GM12875 (cell line): Measurements from ENCODE around the gene ANXA2.

Source experiments
- H3K4me3 ChIP-seq: one replicate; pipeline ENCODE4 v1.5.1; 2011; ENCODE audit warnings: low read depth, low read length, control low read depth
- TF ChIP-seq, protein P1 (sequence below): IDR thresholded peaks from 2 replicates; pipeline ENCODE4 v1.5.1; 2011; ENCODE audit warnings: low read depth, mild to moderate bottlenecking, control low read depth, inconsistent platforms, low read length, moderate library complexity, borderline replicate concordance; ENCODE audit not compliant: insufficient read depth

ANXA2 gene

DNA sequence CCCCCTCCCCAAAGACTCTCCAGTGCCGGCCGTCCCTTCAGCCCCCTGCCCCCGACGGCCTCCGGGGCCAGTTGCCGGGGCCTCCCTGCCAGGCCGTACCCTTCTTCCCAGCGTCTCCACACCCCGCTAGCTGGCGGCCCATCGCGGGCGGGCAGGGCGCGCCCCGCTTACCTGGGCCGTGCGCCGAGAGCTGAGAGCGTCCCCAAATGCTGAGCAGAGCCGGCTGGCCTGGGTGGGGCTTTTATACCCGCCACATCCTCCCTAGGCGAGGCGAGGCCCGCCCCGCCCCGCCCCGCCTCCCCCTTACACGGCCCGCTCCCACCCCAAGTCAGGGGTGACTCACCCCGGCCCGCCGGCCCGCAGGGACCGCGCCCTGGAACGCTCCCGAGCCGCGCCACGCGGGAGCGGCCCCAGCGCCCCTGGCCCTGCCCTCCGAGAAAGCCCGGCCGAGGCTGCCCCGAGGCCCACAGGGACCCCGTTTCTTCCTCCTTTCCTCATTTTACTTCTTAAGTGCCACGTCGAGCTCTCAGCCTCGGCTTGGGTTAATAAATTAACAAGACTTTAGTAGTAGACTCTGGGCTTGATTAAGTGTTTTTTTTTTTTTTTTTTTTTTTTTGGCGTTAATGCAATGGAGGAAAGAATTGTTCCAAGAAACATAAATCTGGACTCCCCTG lies at the start of gene ANXA2:
TSS of gene ANXA2 (minus strand) at position 215 of the 674 bp plus-strand sequence. CDS start 11,911 bp downstream, outside the sequence.
- TF ChIP-seq, protein P1, sequence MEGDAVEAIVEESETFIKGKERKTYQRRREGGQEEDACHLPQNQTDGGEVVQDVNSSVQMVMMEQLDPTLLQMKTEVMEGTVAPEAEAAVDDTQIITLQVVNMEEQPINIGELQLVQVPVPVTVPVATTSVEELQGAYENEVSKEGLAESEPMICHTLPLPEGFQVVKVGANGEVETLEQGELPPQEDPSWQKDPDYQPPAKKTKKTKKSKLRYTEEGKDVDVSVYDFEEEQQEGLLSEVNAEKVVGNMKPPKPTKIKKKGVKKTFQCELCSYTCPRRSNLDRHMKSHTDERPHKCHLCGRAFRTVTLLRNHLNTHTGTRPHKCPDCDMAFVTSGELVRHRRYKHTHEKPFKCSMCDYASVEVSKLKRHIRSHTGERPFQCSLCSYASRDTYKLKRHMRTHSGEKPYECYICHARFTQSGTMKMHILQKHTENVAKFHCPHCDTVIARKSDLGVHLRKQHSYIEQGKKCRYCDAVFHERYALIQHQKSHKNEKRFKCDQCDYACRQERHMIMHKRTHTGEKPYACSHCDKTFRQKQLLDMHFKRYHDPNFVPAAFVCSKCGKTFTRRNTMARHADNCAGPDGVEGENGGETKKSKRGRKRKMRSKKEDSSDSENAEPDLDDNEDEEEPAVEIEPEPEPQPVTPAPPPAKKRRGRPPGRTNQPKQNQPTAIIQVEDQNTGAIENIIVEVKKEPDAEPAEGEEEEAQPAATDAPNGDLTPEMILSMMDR: no peak
- peak within 1 kb of the TSS; percentile 86 for H3K4me3 ChIP-seq

DNA sequence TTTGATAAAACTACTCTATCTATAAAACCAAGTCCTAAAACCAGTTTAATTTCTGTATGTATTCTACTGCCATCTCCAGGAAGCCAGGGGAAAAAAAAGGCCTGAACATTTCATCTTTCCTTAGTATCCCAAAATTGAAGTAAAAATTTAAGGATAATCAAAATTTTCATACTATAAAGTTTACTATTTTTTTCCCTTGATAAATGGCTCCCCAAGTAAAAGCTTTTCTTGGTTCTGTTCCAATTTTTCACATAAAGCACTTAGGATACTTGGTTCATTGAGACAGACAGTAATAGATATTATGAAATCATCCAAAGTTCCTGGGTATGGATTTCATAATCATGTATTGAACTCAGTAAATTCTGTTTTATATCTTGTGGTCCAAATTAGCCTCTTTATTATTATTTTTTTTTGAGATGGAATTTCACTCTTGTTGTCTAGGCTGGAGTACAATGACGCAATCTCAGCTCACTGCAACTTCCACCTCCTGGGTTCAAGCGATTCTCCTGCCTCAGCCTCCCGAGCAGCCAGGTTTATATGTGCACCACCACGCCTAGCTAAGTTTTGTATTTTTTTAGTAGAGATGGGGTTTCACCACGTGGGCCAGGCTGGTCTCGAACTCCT lies 46.6 kb upstream of the ANXA2 start:
- TF ChIP-seq, protein P1: no peak
- no peak overlapping the region for H3K4me3 ChIP-seq

DNA sequence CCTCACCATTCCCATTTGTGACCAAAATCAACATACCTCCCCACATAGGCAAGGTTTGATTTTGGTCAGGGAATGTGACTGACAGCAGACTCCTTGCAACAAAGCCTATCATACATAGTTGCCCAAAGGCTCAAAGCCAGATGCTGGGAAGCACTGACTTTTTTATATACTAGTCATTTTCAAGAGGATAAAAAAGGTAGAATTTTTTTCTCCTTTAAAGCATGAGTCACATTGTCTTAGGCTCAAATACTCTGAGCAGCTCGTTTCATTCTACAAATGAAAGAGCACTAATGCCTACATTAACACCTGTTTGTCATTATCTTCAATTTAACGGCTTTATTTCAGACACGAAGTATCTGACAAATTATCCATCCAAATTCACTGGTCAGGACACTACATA lies 45.0 kb upstream of the ANXA2 start:
- no peak overlapping the region for H3K4me3 ChIP-seq
- TF ChIP-seq, protein P1: no peak

DNA sequence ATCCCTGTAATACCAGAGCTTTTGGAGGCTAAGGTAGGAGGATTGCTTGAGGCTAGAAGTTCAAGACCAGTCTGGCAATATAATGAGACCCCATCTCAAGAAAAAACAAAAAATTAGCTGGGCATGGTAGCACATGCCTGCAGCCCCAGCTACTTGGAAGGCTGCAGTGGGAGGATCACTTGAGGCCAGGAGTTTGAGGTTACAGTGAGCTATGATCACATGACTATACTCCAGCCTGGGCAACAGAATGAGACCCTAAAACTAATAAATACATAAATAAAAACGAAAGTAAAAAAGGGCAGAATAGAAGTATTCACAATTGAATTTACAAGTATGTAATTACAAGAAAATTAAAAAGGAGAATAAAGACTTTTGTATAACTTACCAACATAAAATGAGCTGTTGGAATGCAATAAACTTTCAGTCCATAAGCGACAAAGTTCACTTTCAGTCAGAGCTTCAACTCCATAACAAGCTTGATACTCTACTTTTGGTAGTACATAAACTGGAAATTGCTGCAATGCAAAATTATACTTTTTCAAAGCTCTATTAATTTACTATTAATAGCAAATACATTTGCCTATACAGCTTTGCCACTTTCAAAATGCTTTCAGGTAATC lies 44.4 kb upstream of the ANXA2 start:
- TF ChIP-seq, protein P1: no peak
- H3K4me3 ChIP-seq: no peak overlapping the region

DNA sequence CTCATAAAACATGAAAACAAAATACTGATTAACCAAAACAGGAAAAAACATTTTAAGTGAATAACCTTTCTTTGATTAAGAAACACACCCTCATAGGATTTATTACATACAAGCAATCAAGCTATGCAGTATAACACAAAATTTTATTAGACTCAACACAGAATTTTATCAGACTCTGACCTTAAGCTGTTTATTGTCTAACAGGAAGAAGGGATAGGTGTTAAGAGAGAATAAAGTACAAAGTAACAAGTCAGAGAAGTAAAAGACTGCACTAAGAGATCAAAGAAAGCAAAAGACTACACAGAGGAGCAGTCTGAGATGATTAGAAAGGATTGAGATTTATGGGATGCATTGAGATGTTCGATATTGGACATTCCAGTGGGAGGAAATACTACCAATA lies 43.5 kb upstream of the ANXA2 start:
- TF ChIP-seq, protein P1: no peak
- no peak overlapping the region for H3K4me3 ChIP-seq

DNA sequence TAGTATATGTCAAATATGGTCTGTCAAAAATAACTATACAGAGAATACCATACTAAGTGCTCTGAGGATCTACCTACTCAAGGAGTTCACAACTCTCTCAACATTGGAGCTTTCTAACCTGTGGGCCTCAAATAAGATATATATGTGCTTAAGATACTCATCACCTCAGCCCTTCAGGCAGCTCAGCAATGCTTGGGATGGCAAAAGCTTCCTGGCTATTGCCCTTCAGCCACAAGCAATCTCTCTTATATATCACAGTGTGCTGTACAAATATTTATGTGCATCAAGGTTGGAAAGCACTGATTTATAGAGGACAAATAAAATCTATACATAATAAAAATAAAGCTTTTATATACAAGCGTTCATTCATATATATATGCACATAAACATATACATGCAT lies 40.9 kb upstream of the ANXA2 start:
- TF ChIP-seq, protein P1: no peak
- no peak overlapping the region for H3K4me3 ChIP-seq
